T-helper 2 cell (primary cell): ENCODE measurements around the gene ETS1.

ENCODE experiments used
- DNase-seq, 5 experiments: peaks; one replicate each; pipeline versions ENCODE4 v3.0.0 to v3.0.0-alpha.2; 2012 to 2022

Gene ETS1

DNA sequence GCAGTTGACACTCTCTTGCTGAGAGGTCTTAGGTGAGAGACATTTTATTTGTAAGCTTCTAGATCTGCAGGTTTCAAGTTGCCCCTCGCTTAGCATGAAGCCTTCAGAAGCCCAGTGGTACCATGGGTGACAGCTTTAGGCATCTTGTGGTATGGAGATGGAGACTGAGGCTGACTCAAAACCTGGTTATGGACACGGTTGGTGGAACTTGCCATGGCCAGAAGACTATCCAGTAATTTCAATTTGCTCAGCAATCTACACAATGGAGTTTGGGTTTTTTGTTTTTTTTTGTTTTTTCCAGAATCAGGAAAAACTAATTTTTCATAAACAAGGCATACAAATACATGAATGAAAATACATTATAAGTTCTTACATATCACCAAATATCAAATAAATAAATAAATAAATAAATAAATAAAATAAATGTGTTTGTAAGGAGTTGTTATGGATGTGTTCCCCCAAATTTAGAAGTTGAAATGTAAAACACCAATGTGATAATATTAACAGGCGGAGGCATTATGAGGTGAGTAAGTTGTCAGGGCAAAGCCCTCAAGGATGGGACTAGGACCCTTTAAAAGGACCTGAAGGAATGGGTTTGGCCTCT, 22.6 kb downstream of the ETS1 start:
- DNase-seq = no peak

DNA sequence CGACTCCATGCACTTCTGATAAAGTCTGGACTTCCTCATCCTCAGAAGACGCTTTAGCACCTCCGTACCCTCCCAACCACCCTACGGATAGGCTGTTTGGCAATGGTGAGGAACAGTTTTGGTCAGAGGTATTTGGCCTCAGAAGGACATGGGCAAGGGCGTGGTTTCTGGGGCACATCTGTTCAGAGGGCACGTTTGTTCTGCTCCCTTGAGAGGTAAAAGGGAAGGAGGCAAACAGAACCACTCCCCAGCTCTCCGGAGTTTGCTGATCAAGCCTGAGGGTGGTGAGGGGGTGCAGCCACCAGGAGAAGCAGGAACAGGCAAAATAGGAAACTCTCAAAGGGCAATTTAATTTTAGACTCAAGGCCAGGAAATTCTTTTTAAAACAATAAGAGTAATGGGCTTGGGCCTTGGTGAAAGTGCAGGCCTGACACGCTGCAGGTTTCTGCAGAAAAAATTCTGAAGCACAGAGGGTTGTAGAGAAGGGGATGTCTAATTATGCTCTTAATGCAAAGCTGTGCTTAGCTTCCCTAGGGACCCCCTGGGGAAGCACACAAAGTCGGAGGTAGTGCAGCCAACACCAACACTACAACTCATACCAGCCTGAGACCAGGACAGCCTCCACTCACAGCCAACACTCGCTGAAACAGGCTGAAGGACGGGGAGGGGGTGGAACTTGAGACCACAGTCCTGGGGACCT, 23.3 kb downstream of the ETS1 start:
- DNase-seq = no peak

DNA sequence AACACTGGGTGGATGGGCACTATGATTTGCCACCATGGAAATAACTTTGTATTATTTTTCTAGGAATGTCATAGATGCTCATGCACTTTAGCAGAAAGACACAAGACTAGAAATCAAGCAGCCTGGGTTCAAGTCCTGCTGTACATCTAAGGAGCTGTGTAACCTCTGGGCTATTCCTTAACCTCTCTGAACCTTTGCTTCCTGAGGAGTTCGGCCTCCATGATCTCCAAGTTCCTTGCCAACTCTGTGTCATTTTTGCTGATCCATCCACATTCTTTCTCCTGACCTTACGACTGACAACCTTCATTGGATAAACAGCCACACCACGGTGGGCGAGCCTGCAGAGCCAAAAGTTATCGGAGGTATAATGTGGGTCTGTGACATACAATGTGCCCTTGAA, 24.1 kb downstream of the ETS1 start:
- DNase-seq = no peak

DNA sequence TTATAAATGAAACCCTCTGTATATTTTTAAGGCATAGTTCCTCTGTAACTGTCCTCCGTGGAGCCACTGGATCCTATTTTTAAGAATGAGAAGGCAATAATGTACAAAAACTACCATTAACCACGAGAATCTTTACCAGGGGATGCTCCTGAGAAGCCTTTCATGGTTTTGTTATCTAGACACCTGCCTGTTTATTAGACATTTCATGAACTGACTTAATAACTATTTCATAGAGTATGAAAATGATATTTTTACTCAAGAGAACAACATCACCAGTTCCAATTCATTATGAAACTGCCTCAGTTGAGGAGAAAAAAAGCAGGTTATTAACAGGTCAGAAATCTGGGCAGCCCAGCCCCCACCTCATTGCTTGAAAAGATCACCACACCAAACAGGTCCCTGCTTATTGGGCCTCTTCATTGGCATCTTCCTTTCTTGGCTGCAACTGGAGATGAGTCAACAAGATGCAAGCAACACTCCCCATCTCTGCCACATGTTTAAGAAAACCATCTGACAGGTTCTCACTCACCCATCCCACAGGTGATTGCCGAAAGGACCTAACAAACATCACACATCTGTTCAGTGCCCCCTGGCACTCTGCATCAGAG, 27.8 kb downstream of the ETS1 start:
- peak in 1 of 5 experiments; percentile 19 for DNase-seq

DNA sequence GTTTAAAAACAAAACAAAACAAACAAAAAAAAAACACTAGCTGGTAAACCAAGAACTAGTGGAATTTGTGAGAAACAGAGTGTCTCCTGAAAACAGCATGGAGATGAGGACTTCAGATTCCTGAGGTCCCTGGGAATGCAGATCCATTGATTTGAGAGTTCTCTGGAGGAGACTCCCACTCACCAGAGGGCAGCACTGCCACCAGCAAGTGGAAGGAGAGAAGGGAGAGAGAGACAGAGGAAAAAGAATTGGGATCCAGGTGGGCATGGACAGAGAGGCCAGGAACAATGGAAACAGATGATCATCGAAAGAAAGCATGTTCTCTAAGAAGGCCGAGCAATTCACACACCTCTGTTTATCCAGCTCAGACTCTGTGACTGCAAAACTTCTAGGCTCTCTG, 31.8 kb downstream of the ETS1 start:
- DNase-seq = no peak

DNA sequence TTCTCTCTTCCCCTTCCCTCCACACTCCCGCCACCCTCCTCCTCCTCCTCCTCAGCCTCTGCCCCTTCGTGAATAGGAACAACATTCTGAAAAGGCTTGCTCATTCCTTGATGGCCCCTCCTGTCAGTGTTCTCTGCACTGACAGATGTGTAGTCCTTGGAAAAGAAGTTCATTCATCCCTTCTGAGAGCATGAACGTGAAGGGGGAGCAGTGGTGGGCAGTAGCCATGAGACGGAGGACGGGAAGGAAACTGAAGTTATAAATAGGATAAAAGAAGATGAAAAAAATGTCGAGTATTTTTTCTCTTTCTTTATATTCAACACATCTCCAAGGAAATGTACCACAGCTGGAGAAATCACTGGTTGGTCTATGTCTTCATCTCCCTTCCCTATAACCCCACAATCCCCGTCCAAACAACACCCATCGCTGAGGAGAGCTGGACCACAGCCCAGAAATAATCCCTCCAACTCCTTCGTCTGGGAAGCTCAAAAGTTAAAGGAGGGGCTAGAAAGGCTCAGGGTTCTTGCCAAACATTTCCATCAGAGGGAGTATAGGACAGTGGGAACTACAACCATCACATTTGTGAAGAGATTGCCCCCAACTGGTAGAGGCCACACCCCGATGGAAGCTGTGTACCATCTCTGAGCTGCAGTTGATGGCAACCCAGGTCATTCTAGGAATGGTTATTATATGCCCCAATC, 33.5 kb downstream of the ETS1 start:
- DNase-seq = no peak

DNA sequence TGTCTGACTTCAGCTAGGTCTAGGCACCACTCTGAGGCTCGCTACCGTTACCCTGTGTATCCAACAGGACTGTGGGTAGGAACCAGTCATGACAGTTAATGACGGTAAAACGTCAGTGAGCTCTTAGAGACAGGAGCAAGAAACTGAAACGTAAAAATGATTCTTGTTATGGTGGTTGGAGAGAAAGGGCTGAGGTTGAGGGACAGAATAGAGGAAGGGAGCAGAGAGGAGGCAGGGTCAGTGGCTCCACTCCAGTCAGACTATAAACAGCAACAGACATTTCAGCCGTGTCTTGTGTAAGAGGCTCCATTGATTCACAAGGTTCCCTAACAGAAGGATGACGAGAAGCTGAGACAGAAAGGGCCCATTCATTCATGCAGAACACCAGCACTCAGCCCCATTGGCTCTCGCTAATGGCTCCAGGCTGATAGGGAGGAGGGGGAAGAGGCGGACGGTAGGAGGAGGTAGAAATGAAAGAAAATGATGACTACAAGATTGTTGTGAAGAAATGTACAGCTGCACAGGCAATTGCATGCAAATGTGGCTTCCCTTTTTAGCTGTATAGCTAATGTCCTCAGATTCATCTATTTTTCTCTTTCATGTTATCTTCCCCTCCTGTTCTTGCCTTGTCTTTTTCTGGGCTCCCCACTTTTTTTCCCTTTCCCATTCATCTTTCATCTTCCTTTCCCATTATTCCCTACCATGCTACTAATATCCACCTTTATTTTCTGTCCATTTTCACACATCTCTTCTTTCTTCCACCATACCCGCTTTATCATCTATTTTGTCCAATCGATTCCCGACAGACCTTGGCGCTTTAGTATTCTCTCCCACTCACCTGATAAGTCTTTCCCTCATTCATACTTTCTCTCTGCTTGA, 34.3 kb downstream of the ETS1 start:
- no peak for DNase-seq

DNA sequence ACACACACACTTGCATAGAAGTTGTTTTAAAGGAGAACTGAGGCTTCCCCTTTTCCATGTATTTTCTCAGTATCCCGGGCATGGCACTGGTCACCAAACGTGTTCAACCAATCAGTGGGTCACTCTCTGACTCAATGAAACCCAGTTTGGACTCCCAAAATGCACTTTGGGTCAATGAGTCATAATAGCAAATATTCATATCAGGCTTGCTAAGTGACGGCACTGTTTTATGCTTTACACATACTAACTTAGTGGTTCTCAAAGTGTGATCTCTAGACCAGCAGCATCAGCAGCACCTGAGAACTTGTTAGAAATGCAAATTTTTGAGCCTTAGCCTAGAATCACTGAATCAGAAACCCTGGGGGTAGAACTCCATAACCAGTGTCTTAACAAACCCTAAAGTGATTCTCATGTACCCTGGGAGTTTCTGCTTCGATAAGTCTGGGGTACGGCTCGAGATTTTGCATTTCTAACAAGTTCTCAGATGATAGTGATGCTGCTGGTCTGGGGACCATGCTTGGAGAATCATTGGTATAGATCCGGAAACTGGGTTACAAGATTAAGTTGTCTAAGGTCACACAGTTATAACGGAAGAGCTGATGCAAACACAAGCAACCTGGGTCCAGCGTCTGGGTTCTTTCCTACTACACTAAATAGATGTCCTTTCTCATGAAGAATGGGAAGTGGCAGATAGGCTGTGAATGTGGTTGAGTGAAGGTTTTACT, 35.6 kb downstream of the ETS1 start:
- DNase-seq = peak in 2 of 5 experiments; percentile 61

DNA sequence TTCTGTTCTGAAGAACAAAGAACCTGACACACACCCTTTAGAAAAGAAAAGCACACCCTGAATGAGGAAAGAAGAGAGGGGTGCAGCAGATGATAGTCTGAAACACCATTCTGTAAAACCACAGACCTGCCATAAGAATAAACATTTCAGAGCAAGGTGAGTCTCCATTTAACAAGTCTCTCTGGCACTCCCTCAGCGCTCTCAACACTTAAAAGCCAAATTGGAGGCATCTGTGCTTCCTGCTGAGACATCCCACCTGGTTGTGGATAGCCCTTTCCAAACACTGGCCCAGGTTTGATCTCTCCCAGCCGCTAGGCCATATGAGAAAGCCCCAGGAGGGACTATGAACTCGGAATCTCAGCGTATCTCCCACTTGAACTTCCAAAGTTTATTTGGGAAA, 36.3 kb downstream of the ETS1 start:
- DNase-seq = peak in 1 of 5 experiments; percentile 7

DNA sequence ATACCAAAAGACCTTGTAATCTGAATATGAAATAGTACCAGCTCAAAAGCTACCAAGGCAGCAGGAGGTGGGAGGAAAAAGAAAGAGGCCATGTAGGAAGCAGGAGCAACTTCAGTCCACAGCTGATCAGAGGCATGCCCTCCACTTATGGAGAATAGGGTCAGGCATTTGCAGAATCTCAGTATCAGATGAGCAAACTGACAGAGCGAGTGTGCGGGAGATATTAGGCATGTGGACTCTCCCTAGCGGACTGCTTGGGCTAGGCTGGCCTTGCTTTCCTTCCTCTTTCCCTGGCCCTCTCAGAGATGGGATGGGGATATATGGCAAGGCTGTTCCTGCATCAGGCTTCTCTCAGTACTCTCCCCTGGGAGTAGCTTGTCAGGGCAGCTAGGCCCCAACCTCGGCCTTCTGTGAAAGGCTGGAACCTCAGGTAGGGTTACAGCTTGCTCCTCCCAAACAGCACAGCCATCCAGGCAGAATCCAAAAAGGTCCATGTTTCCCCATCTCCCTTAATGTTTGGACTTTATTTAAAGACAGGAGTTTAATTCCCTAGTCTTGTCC, 37.0 kb downstream of the ETS1 start:
- DNase-seq = no peak

DNA sequence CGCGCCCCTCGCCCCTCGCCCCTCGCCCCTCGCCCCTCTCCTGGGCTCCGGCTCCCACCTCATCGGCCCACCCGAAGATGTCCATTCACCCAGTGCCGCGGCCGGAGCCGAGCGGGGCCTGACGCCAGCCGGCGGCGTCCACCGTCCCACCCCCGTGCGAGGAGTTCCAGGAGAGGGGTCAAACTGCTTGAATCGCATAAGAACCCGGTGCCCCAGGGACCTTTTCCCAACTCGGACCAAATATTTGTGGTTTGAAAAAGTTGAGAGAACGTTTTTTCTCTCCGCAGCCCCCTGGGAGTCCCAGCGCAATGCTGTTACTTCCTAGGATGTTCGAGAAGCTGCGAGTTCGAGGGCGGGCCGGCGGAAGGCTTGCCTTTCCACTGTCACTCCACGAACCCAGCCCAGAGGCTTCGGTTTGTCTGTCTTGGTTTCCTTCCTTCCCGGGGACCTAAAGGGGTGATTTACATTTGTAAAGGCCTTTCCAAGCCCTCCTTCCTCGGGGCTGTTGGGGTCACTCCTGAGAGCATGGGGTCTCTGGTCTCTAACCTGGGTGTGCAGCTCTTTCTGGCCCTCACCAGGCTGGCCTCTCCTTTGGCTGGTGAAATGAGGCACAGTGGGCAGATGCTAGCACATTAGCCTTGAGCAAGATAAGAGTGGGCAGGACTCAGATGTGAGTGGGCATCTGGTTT, 38.0 kb downstream of the ETS1 start:
- no peak for DNase-seq

DNA sequence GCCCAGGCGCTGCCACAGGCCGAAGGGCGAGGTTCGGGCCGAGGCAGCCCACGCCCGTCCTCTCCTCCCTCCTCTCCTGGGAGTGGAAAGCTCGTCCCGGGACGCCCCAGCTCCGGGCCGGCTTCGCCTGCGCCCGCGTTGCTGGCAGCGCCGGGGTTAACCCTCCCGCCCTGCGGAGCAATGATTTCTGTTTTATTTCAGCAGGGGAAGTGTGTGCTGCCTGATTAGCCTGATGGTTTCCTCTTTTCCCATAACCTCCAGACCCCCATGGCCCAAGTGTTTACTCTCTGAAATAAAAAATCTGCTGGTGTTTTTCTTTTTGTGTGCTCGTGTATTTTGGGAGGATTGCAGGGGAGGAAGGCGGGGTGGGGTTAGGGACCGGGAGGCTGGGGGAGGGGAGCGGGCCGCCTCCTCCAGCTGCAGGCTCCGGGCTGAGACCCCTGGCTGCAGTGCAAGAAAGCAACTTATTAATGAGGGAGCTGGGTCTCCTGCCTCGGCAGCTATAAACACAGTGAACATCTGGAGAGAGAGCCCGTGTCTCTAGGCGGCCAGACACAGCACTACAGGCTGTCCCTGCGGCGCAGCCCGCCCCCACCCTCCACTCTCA, 38.6 kb downstream of the ETS1 start:
- DNase-seq = peak in 2 of 5 experiments; percentile 4 to 26

DNA sequence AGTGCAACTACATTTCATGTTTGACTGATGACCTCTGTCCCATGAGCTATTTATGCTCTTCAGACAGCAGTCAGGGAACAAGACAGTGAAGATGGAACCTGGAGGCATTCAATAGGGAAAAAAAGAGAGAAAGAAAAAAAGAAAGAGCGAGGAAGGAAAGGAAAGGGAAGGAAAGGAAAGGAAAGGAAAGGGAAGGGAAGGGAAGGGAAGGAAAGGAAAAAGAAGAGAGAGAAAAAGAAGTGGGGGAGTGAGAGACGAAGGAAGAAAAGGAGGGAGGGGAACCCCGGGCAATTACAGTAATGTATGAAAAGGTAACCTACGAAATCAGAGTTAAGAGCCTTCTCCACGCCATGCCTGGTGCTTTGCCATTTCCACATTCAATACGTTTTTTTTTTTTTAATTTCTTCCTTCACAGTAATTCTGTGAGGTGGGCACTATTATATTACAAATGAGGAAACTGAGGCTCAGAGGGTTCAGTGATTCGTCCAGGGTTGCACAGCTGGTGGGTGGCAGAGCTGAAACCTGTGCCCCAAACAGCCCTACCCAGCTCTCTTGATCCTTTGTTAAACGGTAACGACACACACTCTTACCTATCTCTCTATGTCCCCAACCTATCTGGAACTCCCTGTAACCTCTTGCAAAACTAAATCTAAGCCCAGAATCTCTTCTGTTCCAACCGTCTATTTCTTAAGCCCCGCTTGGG, 39.3 kb downstream of the ETS1 start:
- DNase-seq = no peak

DNA sequence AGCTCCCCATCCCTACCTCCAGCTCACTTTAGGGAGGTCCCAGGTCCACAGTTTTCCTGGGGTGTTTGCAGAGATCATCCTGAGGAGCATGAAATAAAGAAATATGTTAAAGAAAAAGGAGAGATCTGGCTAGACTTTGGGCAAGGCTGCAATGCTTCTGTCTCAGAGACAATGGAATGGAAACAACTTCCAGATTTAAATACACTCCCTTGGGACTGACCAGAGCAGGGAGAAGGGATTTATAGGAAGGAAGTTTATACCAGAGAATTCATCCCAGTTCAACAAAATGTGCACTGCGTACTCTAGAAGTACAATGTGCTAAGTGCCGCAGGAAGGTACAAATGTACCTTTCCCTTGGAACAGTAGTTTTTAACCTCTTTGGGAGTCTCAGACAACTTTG, 40.4 kb downstream of the ETS1 start:
- DNase-seq = no peak

DNA sequence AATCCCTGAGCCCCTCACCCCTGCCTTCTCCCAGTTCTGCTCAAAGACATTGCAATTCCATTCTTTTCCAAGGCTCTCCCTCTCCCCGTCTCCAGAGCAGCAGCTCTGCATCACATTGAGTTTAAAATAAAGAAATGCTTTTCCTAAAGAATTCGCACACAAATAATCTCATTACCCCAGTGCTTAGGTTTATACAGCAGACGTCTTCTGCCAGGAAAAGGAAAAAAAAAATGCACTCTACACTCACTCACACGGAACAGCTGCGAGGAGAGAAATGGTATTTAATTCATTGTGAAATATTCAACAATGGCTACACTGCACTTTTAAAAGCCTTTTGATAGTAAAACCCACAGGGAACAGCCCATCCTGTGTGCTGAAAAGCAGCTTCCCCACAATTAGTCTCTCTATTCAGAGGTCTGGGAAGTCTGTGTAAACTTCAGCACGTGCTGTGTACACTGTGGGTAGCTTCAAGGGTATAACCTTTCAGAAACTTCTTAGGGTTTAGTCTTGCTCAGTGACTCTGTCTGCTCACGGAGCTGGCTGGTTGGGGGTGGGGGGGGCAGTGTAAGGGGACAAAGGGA, 42.8 kb downstream of the ETS1 start:
- no peak for DNase-seq

DNA sequence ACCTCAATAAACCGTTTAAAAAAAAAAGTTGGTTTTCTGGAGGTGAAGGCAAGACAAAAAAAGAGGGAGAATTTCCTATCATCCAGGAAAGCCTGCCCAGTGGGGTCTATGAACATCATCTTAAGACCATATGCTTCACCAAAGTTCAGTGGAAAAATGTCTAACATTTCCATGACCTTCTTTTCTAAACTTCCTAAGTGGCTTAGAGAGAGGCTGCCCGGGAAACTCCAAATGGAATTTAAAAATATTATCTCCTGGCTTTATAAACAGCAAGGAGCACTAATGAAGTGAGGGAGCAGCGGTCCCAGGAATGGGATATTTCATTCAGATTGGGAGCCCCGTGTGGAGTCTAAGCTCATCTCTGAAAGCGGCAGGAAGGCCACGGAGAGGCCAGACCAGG, 46.9 kb downstream of the ETS1 start:
- DNase-seq = no peak

DNA sequence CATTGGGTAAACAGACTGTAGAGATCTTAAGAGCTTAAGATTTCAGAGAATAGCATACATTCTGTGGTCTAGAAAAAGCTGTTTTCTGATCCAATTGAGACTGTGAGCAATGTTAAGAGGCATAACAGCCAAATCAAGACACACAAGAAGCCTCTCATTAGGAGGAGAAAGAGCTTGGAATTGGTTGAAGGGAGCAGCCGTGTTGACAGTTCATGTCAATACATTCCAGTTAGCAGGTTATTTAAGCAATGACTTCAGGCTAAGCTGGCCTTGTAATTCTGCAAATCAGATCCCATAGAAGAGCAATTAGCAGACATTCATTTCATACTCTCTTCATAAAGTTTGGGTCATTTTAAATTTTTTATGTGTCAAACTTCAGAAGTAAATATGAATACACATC, 50.9 kb downstream of the ETS1 start:
- DNase-seq = no peak

DNA sequence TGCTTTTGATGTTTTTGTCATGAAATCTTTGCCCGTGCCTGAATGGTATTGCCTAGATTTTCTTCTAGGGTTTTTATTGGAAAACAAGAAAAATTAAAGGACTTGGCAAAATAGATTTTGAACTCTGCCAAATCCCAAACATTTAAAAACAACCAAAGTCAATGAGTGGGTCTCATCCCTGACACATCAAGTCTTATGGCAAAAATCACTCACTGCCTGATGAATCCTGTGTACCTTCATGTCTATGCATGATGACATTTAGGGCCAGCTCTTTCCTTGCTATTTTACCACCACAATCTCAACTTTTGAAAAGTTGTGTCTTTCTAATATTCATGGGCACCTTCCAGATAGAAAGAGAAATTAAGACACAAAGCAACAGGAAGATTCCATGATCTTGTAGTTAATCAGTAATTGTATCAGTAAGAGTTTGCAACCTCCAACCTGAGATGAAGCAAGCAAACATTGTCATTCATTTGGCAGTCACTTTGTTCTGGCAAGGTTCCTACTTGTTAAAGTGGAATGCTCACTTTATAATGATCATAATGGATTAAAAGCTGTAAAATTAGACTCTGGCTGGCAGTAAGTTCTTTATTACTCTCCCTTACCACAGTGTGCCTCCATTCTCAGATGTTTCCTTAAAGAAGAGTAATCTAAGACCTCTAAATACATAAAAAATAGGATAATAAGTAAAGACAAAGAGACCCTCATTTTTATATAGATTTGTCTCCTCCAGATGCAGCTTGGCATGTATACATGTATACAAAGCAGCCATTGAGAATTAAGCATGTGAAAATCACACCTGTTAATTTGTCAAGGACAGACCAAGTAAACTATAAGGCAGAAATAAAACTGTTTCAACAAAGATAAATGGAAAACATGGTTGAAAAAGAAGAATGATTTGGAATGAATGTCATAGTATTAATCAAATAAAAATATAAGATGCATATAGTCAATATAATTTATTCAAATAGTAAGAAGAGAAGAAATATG, 51.6 kb downstream of the ETS1 start:
- no peak for DNase-seq
